HG03280 (cell line): ENCODE measurements around the gene SDK1.

Experiments used
- ATAC-seq: cut with Tn5 transposase; IDR thresholded peaks from one replicate; pipeline ENCODE4 v1.9.1; 2021; ENCODE audit warnings: mild to moderate bottlenecking, moderate library complexity; ENCODE audit not compliant: unreplicated experiment

SDK1 gene

DNA sequence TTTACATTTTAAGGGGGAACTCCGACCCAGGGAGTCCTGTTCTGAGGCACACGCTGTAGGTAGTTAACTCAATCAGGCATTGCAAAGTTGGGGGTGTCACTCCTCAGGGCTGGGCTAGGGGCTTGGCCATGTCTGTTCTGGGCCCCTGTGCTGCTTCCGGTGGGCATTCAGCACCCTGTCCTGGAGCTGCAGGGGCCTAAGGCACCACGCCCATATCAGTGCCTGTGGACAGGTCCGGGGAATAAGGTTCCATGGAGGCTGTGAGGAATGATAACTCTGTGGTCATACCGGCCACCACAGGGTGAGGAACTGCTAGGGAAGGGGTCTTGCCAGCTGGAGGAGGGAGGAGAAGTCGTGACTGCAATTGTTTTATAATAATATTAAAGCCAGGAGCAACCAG, 842.0 kb downstream of the SDK1 start:
- ATAC-seq, result no peak

DNA sequence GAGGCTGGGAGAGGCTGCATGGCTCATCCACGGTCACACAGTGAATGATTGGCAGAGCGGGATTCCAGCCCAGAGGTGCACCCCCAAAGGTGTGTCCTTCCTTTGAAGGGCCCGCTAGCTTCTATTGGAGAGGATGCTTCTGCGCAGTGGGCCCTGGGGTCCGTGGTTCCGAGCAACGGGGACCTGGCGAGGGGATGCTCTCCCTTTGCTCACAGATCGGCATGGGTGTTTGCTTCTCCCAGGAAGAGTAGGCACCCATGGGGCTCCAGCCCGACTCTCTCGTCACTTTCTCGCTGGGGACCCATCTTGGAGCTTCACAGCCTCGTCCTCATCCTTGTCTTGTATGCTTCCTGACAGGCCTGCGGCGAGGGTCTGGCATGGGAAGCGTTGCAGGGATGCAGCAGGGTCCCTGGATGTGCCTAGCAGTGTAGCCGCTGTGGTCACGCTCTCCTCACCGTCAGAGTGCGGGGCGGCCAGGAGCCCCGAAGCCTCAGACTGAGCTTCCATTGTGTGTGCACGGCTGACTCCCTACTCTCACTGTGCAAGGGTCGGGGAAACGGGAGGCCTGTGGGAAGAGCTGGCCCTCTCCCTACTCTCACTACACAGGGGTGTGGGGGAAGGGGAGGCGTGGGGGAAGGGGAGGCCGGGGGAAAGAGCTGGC, 842.6 kb downstream of the SDK1 start:
- ATAC-seq, result no peak

DNA sequence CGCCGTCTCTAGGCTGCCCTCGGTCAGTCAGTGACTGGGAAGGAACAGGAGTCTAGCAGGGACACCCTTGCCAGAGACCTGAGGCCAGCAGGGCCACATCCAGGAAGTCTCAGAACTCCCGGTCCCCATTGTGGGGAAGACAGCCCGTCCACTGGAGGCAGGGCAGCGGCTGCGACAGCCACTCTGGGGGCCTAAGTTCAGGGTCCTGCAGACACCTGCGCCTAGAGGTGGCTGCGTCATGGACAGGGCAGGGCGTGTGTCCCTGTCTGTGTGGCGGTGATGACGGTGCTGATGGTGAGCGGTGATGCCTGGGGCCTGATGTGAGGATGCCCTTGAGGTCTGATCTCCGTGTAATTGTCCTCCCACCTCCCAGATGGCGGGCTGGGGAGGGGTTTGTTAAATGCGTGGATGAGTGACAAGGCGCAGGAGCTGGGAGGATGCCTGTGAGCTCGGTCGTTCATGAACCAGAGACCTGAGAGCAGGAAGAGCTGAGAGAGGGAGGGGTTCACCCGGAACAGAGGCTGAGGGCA, 843.2 kb downstream of the SDK1 start:
- ATAC-seq, result no peak

DNA sequence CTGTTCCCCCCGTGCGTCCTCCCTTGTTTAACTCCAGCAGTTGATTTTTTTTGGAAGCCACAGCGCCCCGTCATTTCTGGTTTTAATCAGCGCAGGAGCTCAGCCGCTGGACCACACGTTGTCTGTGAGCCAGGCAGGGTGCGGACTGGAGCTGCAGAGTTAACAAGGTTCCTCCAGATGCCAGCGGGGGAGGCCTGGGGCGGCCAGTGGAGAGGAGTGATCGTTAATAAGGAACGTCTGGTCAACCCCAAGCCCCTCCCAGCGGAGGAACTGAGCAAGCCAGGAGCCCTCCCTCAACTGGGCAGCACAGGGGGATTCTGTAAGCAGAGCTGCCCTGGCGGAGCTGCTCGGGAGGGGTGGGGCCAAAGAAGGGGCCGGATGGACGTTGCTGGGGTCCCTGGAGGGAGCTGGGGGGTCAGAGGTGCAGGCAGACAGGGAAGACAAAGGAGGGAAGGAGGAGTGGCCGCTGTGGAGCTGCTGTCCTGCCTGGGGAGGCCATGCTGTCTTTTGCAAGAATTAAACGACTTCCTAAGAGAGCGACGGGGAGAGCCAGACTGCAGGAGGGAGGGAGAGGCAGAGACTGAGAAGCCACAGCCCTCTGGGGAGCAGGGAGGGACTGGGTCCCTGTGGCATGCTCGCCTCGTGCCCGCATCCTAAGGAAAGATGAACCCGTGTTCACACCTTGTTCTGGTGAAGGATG, 843.9 kb downstream of the SDK1 start:
- no peak for ATAC-seq

DNA sequence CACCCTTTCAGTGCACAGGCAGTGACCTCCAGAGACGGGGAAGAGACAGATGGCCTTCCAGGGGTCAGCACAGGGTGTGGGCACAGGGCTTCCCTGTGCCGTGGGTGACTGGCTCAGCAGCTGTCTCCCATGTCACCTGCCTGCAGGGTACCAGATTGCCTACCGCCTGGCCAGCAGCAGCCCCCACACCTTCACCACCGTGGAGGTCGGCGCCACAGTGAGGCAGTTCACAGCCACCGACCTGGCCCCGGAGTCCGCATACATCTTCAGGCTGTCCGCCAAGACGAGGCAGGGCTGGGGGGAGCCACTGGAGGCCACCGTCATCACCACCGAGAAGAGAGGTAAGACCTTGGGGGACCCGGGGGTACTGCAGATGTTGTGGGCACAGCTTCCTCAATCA, 844.5 kb downstream of the SDK1 start:
- no peak for ATAC-seq

DNA sequence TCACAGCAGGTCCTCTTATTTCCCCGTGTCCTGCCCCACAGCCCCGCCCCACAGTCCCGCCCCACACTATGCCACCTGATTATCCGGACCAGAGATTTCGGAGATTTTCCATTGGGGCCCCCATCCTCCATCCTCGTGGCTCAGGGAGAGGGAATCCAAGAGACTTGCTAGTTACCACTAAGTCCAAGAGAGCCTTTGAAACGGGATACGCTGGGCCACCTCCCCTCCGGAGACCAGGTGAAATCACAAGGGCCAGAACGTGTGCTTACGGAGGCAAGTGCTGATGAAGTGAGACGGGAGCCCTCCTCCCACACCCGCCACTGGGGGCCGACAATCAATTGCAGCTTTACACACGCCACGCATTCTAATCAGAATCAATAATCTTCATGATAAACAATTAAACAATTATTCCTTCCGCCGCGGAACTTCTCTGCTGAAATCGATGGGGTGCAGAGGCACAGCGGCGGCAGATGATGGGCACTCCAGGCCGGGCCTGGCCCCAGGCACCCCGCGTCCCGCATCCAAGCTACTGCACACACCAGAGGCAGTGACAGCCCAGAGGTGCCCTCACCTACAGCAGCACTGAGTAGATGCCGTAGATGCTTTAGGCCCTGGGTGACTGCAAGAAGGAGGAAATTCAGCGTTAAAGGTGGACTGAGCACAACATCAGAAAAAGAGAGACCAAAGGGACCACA, 847.0 kb downstream of the SDK1 start:
- ATAC-seq, result no peak

DNA sequence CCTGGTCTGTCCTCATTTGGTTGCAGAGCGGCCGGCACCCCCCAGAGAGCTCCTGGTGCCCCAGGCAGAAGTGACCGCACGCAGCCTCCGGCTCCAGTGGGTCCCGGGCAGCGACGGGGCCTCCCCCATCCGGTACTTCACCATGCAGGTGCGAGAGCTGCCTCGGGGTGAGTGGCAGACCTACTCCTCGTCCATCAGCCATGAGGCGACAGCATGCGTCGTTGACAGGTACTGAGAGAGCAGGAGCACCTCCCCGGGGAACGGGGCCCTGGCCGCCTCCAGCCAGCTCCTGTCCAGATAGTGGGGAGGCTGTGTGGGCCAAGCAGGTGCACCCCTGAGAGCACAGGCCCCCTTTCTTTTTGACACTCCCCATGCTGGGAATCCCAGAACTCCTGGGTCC, 848.2 kb downstream of the SDK1 start:
- no peak for ATAC-seq

DNA sequence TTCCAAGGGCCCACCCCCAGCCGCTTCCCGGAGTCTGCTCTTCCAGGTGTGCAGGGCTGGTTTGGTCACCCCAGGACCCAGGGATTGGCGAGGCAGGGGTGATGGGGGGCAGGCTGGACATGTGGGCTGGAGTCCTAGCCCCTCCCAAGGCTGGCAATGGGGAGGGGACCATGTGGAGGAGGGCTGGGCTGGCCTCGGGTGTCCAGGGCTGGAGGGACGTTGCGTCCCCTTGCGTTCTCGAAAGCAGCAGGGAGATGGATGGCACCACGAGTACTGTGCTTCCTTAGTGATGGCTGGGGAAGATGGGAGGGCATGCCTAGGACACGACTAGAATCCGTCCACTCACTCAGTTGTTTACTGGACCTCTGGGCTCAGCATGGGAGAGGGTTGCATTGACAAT, 848.6 kb downstream of the SDK1 start:
- no peak for ATAC-seq

DNA sequence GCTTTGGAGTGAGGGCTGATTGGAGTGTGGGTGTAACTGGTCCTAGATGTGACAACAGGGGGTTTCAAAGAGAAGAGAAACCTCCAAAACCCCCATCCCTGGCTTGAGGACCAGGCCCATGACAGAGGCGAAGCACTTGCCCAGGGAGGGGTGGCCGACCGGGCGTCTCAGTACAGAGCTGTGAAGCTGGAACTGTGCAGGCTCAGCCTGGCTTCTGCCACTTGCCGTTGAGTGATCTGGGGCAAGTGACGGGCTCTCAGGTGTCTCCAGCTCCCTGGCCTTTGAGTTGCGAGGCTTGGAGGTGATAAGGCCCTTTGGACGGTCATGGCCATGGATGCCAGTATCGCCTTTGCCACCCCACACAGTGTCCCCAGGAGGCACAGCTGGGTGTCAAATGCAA, 849.7 kb downstream of the SDK1 start:
- ATAC-seq, result no peak

DNA sequence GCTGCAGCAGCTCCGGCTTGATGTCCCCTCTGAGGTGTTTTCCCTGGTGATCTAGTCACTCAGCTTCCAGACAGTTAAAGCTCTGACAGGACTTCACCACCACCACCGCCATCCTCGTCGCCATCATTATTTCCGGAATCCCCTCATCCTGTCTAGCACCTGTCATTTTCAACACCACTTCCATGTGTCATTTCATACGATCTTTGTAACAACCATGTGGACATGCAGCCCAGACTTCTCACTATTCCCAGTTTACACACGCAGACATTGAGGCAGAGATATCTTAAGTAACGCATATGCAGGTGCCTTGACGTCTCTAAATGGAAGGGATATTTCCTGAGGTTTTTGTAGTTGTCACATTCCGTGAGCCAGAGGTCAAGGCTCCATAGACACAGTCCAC, 850.5 kb downstream of the SDK1 start:
- no peak for ATAC-seq

DNA sequence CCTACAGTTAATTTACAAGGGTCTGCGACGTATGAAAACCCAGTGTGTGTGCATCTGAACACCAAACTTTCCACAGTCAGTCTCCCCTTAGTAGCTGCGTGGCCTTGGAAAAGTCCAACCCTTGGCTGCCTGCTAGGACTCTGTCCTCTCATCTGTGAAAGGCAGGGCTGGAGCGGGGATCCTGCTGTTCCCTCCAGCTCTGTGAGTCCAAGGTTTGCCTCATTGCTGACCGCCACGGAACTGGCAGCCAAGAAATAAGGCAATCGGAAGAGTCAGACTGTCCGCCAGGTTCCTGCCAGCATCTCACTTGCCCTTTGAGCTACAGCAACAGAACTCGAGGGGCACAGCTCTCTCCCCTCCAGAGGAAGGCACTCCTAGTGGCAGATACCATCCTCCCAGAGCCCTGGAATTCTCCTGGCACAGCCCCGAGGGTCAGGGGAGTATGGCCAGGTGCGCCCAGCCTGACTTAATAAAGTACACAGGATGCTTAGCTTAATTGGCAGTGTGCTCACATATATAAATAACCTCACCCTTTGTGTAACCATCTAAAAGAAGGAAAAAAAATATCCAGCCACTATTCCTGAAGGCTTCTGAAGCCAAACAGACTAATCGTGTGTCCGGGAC, 851.0 kb downstream of the SDK1 start:
- no peak for ATAC-seq

DNA sequence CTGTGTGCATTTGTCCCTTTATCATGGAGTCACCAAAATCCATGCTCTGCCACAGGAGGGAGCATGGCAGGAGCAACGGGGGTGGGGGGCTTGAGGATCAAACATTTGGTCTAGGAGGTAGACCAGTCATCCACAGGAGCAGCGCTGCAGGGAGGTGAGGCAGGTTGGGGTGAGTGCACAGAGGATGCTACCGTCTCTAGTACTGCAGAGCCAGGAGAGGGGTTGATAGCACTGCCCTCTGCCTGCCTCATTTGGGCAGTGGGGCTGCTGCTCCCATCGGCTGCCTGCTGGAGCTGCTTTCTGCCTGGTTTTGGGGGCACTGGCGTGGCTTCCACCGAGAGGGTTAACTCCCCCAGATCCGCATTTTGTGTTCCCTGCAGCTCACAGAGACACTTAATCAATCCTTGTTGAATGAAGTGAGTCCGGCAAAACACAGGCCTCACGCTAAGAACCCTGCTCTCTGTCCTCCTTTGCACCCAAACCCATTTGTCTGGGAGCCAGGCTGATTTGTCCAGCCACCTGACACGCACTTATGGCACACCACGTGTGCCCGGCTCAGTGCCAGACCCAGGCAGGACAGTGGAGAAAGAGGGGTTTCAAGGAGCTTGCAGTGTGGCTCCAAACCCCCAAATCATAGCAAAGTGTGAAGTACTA, 854.0 kb downstream of the SDK1 start:
- no peak for ATAC-seq

DNA sequence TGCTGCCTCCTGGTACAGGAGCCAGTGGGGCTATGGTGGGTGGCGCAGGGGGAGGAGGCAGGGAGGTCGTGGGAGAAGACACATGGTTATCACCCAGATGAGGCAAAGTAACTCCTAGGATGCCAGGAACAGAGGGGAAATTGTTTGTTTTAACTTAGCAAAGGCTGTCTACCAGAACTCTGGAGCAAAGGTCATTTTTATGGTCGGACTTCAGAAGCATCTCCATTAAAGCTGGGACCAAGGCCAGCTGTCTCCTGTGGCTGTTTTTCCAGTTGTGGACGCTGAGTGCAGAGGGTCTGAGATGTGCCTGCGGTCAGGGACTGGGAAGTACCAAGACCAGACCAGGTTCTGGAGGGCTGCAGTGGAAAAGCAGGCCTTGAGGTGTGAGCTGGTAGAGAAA, 855.1 kb downstream of the SDK1 start:
- ATAC-seq, result no peak

DNA sequence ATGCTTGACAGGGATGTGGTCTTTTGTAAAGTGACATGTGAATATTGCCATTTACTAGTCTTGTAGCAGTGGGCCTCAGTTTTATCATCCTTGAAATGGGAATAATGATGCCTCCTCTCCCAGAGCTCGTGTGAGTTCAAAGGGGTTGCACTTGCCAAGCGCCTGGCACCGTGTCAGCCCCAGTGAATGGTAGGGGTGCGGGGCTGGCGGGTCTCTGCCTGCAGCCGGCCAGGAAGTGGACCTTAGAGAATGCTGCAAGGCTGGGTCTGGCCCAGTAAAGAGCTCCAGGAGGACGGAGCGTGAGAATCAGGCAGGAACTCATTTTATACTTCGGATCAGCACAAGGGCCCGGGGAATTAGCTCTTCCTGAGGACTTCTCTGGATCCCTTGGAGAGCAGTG, 856.6 kb downstream of the SDK1 start:
- no peak for ATAC-seq

DNA sequence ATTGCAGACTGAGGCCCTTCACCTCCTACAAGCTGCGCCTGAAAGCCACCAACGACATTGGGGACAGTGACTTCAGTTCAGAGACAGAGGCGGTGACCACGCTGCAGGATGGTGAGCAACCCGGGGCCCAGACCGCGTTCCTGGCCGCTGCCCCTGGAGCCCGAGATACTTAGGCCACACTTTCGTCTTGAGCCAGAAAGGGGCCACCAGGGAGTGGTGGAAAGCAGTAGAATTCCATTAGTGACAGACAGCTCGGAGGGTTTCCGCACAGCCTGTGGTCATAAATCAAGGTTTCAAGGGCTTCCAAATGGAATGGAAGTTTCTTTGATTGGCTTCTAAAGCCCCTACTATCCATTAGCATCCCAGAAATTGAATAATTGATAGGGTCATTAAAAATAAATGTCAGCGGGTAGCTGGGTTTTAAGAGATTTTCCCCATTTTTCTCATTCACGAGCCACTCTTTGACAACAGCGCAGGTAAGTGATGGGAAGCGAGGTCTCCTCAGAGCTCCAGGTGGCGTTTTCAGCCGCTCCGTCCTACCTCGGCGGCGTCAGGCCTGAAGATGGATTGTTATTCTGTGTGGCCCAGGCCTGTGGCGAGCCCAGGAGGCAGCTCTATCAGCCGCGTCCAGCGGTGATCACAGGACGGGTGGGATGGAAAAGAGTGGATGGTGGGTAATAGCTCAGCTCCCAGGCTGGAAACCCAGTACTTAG, 857.5 kb downstream of the SDK1 start:
- no peak for ATAC-seq

DNA sequence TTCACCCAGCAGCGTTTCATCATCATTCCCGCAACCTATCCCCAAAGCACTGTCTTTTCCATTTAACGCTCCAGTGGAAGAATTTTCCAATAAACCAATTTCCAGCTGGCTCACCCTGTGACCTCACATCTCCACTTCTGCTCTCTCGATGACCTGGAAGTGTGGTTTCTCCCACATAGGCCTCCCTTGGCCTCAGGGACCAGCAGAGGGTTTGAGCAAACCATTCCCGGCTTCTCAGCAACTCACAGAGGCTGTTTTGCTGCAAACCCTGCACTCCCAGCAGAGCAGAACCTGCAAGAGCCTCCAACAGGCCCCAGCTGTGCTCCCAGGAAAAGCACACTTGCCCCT, 858.1 kb downstream of the SDK1 start:
- ATAC-seq, result no peak

DNA sequence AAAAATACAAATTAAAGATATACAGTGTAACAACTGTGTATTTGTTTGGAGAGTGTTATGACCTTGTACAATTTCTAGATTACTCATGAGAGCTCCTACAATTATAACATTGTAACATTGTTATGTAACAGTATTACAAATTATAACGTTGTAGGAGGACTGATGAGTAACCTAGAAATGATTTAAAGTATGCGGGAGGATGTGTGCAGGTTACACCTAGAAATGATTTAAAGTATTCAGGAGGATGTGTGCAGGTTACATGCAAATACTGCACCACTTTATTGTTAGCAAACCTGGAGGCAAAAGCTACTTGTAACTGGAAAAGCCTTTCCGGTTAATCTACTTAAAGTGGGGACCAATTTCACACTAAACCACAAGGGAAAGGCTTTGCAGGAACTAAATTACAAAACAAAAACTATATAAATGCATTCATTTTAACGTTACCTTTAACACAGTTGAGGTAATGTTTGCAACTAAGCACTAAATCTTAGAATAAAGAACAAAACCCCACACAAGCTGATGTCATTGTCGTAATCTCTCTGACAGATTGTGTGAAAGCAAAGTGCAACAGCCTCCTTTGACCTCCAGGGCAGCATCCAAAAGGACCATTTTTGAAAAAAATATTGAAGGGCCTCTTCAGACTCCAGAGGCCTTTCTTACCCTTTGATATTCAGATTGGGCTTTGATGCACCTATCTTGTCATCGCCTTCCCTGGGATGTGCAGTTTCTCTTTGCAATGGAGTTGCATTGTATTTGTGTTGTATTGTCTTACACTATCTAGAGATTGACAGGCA, 858.9 kb downstream of the SDK1 start:
- no peak for ATAC-seq

DNA sequence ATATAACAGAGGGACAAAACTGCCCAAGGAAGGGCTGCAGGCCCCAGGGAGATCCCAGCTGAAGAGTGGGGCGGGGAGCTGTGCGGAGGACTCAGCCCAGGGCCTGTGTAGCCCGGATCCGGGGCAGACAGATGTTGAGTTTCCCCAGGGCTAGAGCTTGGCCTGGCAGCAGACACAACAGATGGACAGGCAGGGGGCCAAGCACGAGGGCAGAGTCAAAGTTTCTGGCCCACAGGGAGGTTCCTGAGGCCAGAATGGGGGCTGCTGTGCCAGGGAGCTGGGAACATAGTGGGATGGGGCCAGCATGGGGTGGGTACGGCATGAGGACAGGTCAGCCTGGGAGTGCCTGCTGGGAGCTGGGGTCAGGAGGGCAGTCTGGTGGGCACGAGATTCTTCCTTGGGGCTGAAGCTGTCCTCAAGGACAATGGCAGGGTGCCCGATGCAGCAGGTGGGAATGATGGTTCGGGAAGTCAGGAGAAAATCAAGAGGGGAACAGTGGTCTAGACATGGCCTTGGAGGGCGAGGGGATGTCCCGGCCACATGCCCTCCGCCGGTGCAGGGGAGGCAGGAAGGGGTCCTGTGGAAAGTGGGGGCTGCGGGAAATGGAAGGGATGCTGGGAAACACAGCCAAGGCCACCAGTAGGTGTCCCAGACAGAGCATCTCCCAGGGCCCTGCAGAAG, 862.0 kb downstream of the SDK1 start:
- no peak for ATAC-seq

DNA sequence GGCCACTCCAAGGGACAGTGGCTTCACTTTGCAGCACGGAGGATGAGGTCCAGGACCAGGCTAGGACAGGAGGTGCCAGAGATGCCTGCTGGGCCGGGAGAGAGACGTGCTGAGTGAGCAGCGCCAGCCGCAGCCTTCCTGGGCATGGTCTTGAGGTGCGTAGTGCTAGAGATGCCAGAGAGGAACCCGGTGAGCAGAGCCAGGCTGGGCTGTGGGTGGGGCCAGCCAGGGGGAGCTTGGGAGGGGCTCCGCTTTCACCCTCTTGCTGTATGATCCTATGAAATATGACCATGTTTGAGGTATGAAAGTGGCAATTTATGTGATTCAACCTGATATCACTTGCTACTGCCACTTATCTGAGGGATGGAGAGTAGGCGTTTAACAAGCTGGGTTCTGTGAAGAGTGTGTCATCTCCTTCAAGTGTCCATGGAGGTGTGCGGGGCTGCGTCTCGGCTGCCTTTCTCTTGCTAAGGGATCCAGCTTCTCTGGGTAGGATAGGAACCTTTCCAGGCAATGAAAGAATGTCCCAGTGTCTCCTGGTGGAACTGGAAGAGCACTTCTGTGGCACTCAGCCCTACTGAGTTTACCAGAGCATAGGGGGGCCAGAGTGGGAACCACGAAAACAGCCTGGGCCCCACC, 862.6 kb downstream of the SDK1 start:
- ATAC-seq, result no peak
